Measurements from ENCODE around the gene PPM1D. TPM values are rescaled to one million over a fixed set of nuclear protein-coding genes. Genes with fewer than 3 reads are reported as not detected.

Gene PPM1D
- total RNA-seq, 1 donor from 2014 or later: 28.7 TPM

DNA sequence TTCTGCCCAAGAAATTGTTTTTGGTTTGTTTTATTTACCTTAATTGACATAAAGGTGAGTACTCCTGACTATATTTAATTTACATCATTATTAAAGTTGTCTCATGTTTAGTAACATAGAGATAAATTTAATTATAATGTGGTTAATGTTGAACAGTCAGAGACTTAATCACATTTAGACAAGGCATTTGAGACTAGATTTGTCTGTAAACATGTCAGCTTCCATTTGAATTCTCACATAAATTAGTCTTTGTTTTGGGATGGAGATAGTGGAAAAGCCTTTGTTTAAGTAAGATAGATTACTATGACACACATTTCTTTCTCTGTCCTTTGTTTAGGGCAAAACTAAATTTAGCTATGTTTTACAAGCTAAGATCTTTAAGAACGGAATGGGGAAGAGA, 59.2 kb downstream of the PPM1D start:
- no peak overlapping the region for H3K4me2 ChIP-seq (ENCODE audit: low read length)
- no peaks in the 10 kb centered on the region for H3K27me3 ChIP-seq (ENCODE audit: insufficient read depth, low read length)
- DNase-seq (ENCODE audit: low read depth) (no peak), FAIRE-seq (no peak)
- TF ChIP-seq EZH2 (IDR thresholded peaks at IDR 0.05; ENCODE audit: insufficient read depth, low read length): no peak
- TF ChIP-seq, protein P1, sequence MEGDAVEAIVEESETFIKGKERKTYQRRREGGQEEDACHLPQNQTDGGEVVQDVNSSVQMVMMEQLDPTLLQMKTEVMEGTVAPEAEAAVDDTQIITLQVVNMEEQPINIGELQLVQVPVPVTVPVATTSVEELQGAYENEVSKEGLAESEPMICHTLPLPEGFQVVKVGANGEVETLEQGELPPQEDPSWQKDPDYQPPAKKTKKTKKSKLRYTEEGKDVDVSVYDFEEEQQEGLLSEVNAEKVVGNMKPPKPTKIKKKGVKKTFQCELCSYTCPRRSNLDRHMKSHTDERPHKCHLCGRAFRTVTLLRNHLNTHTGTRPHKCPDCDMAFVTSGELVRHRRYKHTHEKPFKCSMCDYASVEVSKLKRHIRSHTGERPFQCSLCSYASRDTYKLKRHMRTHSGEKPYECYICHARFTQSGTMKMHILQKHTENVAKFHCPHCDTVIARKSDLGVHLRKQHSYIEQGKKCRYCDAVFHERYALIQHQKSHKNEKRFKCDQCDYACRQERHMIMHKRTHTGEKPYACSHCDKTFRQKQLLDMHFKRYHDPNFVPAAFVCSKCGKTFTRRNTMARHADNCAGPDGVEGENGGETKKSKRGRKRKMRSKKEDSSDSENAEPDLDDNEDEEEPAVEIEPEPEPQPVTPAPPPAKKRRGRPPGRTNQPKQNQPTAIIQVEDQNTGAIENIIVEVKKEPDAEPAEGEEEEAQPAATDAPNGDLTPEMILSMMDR (IDR thresholded peaks at IDR 0.05; ENCODE audit: insufficient read depth, low read depth, low read length): no peak
- no peaks in the 10 kb centered on the region for H3K4me1 ChIP-seq (ENCODE audit: insufficient read depth, low read length)
- H3K4me3 Mint-ChIP-seq (ENCODE audit: unreplicated experiment): no peak overlapping the region
- no peak overlapping the region for H3K4me3 ChIP-seq (ENCODE audit: insufficient read depth, low read depth, low read length)
- H3K9me3 ChIP-seq (ENCODE audit: insufficient read depth, low read depth, low read length): no peaks in the 10 kb centered on the region
- H2AFZ ChIP-seq (ENCODE audit: low read depth, low read length): no peak overlapping the region
- H3K36me3 Mint-ChIP-seq (ENCODE audit: low read depth, unreplicated experiment): peaks cover 8% of the 10 kb centered on the region
- H3K9me3 Mint-ChIP-seq (ENCODE audit: unreplicated experiment): no peaks in the 10 kb centered on the region
- H3K27ac ChIP-seq (ENCODE audit: low read depth, low read length): no peak overlapping the region
- peaks cover 7% of the 10 kb centered on the region for H4K20me1 ChIP-seq (ENCODE audit: insufficient read depth, low read length)
- no peak overlapping the region for H3K9ac ChIP-seq (ENCODE audit: low read length)
- no peak overlapping the region for H3K27ac Mint-ChIP-seq (ENCODE audit: unreplicated experiment)
- H3K36me3 ChIP-seq (ENCODE audit: insufficient read depth, low read length): peaks cover 3% of the 10 kb centered on the region
- H3K79me2 ChIP-seq (ENCODE audit: insufficient read depth, low read length): peaks cover 9% of the 10 kb centered on the region
- H3K4me1 Mint-ChIP-seq (ENCODE audit: low read depth, unreplicated experiment): no peaks in the 10 kb centered on the region
- no peaks in the 10 kb centered on the region for H3K27me3 Mint-ChIP-seq (ENCODE audit: low read depth, unreplicated experiment)

DNA sequence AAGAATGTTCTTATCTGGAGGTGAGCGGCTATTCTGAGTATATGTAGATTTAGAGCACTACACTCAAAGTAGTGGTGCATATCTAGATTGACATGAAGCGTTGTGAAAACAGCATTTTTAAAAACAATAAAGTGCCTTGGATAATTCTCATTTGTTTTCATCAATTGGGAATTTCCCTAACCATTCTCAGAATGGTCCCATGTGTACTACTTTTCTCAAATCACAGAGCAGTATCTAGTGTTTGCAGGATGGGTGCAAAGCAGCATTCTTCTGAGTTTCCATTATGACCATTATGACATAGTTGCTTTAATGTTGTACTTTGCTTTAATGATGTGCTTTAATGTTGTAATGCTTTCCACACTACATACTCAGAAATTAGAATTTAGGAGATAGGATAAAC, 61.5 kb downstream of the PPM1D start:
- H3K4me2 ChIP-seq (ENCODE audit: low read length): no peak overlapping the region
- H3K27me3 Mint-ChIP-seq (ENCODE audit: low read depth, unreplicated experiment): no peaks in the 10 kb centered on the region
- FAIRE-seq: no peak
- no peak overlapping the region for H3K27ac Mint-ChIP-seq (ENCODE audit: unreplicated experiment)
- H3K4me3 ChIP-seq (ENCODE audit: insufficient read depth, low read depth, low read length): no peak overlapping the region
- no peak overlapping the region for H3K4me3 Mint-ChIP-seq (ENCODE audit: unreplicated experiment)
- H3K4me1 ChIP-seq (ENCODE audit: insufficient read depth, low read length): no peaks in the 10 kb centered on the region
- DNase-seq (ENCODE audit: low read depth): no peak
- H3K36me3 ChIP-seq (ENCODE audit: insufficient read depth, low read length): peaks cover 3% of the 10 kb centered on the region
- H3K9ac ChIP-seq (ENCODE audit: low read length): no peak overlapping the region
- H3K4me1 Mint-ChIP-seq (ENCODE audit: low read depth, unreplicated experiment): no peaks in the 10 kb centered on the region
- no peaks in the 10 kb centered on the region for H3K9me3 Mint-ChIP-seq (ENCODE audit: unreplicated experiment)
- TF ChIP-seq, protein P1 (IDR thresholded peaks at IDR 0.05; ENCODE audit: insufficient read depth, low read depth, low read length): no peak
- H3K27me3 ChIP-seq (ENCODE audit: insufficient read depth, low read length): no peaks in the 10 kb centered on the region
- H3K9me3 ChIP-seq (ENCODE audit: insufficient read depth, low read depth, low read length): no peaks in the 10 kb centered on the region
- no peaks in the 10 kb centered on the region for H4K20me1 ChIP-seq (ENCODE audit: insufficient read depth, low read length)
- H3K27ac ChIP-seq (ENCODE audit: low read depth, low read length): no peak overlapping the region
- no peaks in the 10 kb centered on the region for H3K79me2 ChIP-seq (ENCODE audit: insufficient read depth, low read length)
- H2AFZ ChIP-seq (ENCODE audit: low read depth, low read length): no peak overlapping the region
- H3K36me3 Mint-ChIP-seq (ENCODE audit: low read depth, unreplicated experiment): peaks cover 10% of the 10 kb centered on the region

DNA sequence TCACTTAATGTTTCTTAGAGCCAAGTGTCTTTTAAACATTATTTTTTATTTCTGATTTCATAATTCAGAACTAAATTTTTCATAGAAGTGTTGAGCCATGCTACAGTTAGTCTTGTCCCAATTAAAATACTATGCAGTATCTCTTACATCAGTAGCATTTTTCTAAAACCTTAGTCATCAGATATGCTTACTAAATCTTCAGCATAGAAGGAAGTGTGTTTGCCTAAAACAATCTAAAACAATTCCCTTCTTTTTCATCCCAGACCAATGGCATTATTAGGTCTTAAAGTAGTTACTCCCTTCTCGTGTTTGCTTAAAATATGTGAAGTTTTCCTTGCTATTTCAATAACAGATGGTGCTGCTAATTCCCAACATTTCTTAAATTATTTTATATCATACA, 64.0 kb downstream of the PPM1D start:
- H3K4me2 ChIP-seq (ENCODE audit: low read length): no peak overlapping the region
- H2AFZ ChIP-seq (ENCODE audit: low read depth, low read length): no peak overlapping the region
- no peaks in the 10 kb centered on the region for H4K20me1 ChIP-seq (ENCODE audit: insufficient read depth, low read length)
- H3K79me2 ChIP-seq (ENCODE audit: insufficient read depth, low read length): no peaks in the 10 kb centered on the region
- H3K27me3 ChIP-seq (ENCODE audit: insufficient read depth, low read length): no peaks in the 10 kb centered on the region
- DNase-seq (ENCODE audit: low read depth): no peak
- Mint-ChIP-seq H3K4me3 (ENCODE audit: unreplicated experiment) (no peak overlapping the region), H3K36me3 (ENCODE audit: low read depth, unreplicated experiment) (peaks cover 5% of the 10 kb centered on the region), H3K9me3 (ENCODE audit: unreplicated experiment) (no peaks in the 10 kb centered on the region), H3K27me3 (ENCODE audit: low read depth, unreplicated experiment) (no peaks in the 10 kb centered on the region), H3K27ac (ENCODE audit: unreplicated experiment) (no peak overlapping the region), H3K4me1 (ENCODE audit: low read depth, unreplicated experiment) (no peaks in the 10 kb centered on the region)
- no peak overlapping the region for H3K9ac ChIP-seq (ENCODE audit: low read length)
- no peak for FAIRE-seq
- TF ChIP-seq, protein P1 (IDR thresholded peaks at IDR 0.05; ENCODE audit: insufficient read depth, low read depth, low read length): no peak
- no peaks in the 10 kb centered on the region for H3K4me1 ChIP-seq (ENCODE audit: insufficient read depth, low read length)
- no peak overlapping the region for H3K27ac ChIP-seq (ENCODE audit: low read depth, low read length)
- H3K9me3 ChIP-seq (ENCODE audit: insufficient read depth, low read depth, low read length): no peaks in the 10 kb centered on the region
- H3K4me3 ChIP-seq (ENCODE audit: insufficient read depth, low read depth, low read length): no peak overlapping the region
- peaks cover 3% of the 10 kb centered on the region for H3K36me3 ChIP-seq (ENCODE audit: insufficient read depth, low read length)
